NCI-H2081 (cell line): ENCODE data around the gene WNK2.
"Not testable (repeated sequence)": the region's sequence is repeated elsewhere in the genome, so short reads cannot be mapped to it uniquely, and the experiment has no call there.

Experiments
- DNase-seq, 2 experiments: peaks; one replicate each; lab custom pipeline; 2025; lab: John Stamatoyannopoulos, UW

The WNK2 gene

GRCh38 chr9:93183663-93184431 is at the start of gene WNK2:
Gene WNK2, plus strand, starts transcription at chr9:93184139. Its CDS starts 791 bp downstream, at chr9:93184930.
- DNase-seq: peak; percentile 47 to 48

GRCh38 chr9:93134740-93135444 is 49.0 kb upstream of the WNK2 start:
- no peak for DNase-seq

GRCh38 chr9:93136011-93136440 is 47.9 kb upstream of the WNK2 start:
- DNase-seq: peak in 1 of 2 experiments; percentile 58

GRCh38 chr9:93137362-93137761 is 46.6 kb upstream of the WNK2 start:
- no peak for DNase-seq

GRCh38 chr9:93138171-93138764 is 45.7 kb upstream of the WNK2 start:
- no peak for DNase-seq

GRCh38 chr9:93139365-93140182 is 44.4 kb upstream of the WNK2 start:
- no peak for DNase-seq

GRCh38 chr9:93141771-93142483 is 42.0 kb upstream of the WNK2 start:
- no peak for DNase-seq

- DNase-seq: peak in 1 of 2 experiments; percentile 33
These were observed 40.0 kb upstream of the WNK2 start for GRCh38 chr9:93143830-93144530.

- DNase-seq: not testable (repeated sequence)
These were observed 37.2 kb upstream of the WNK2 start for GRCh38 chr9:93146696-93147095.

GRCh38 chr9:93147632-93148031 is 36.3 kb upstream of the WNK2 start:
- no peak for DNase-seq

GRCh38 chr9:93148721-93149120 is 35.2 kb upstream of the WNK2 start:
- DNase-seq: no peak

GRCh38 chr9:93149361-93149760 is 34.6 kb upstream of the WNK2 start:
- no peak for DNase-seq

GRCh38 chr9:93151097-93151784 is 32.7 kb upstream of the WNK2 start:
- no peak for DNase-seq

GRCh38 chr9:93154293-93154903 is 29.5 kb upstream of the WNK2 start:
- DNase-seq: peak in 1 of 2 experiments; percentile 24

- DNase-seq: no peak
These were observed 28.0 kb upstream of the WNK2 start for GRCh38 chr9:93155716-93156474.

- no peak for DNase-seq
These were observed 27.4 kb upstream of the WNK2 start for GRCh38 chr9:93156475-93157008.

GRCh38 chr9:93159601-93160471 is 24.1 kb upstream of the WNK2 start:
- DNase-seq: peak; percentile 71 to 80
